Smooth muscle cell (in vitro differentiated cells): ENCODE measurements around the gene NUP107. TPM values are rescaled to one million over a fixed set of nuclear protein-coding genes. Genes with fewer than 3 reads are reported as not detected.

ENCODE experiments used
- DNase-seq: peaks from one replicate; lab custom pipeline; 2025; ENCODE audit not compliant: unreplicated experiment; lab: John Stamatoyannopoulos, UW
- H2AFZ ChIP-seq: fragments of 200-600 bp; sonication (generic); 2 replicates; pipeline ENCODE4 v1.6.0; 2016; ENCODE audit warnings: antibody characterized with exemption, low read depth, mild to moderate bottlenecking
- H3F3A ChIP-seq: fragments of 200-600 bp; sonication (generic); 2 replicates; pipeline ENCODE4 v1.6.0; 2017; ENCODE audit warnings: antibody characterized with exemption, low read depth
- H3K27ac ChIP-seq: fragments of 200-600 bp; sonication (generic); 2 replicates; pipeline ENCODE4 v1.5.1; 2016; ENCODE audit warnings: low read depth, mild to moderate bottlenecking
- H3K27me3 ChIP-seq: fragments of 200-600 bp; sonication (generic); 2 replicates; pipeline ENCODE4 v1.6.1; 2016; ENCODE audit warnings: low read depth, mild to moderate bottlenecking
- H3K36me3 ChIP-seq: fragments of 200-600 bp; sonication (generic); 2 replicates; pipeline ENCODE4 v1.5.1; 2016; ENCODE audit warnings: low read depth
- H3K4me1 ChIP-seq: fragments of 200-600 bp; sonication (generic); 2 replicates; pipeline ENCODE4 v1.5.1; 2016; ENCODE audit warnings: low read depth
- H3K4me2 ChIP-seq: fragments of 200-600 bp; sonication (generic); 2 replicates; pipeline ENCODE4 v1.6.0; 2016; ENCODE audit warnings: mild to moderate bottlenecking
- H3K4me3 ChIP-seq: fragments of 200-600 bp; sonication (generic); 2 replicates; pipeline ENCODE4 v1.5.1; 2016; ENCODE audit warnings: mild to moderate bottlenecking
- H3K79me2 ChIP-seq: fragments of 200-600 bp; sonication (generic); 2 replicates; pipeline ENCODE4 v1.6.0; 2016; ENCODE audit warnings: low read depth, mild to moderate bottlenecking
- H3K9ac ChIP-seq: fragments of 200-600 bp; sonication (generic); 2 replicates; pipeline ENCODE4 v1.6.0; 2016; ENCODE audit warnings: low read depth
- H3K9me3 ChIP-seq: fragments of 200-600 bp; sonication (generic); replicated peaks from 2 replicates; pipeline ENCODE4 v1.5.1; 2016; ENCODE audit warnings: low read depth
- H4K20me1 ChIP-seq: fragments of 200-600 bp; sonication (generic); 2 replicates; pipeline ENCODE4 v1.6.0; 2016; ENCODE audit warnings: low read depth
- WGBS: methylation state at CpG from one replicate; pipeline ENCODE4 v1.1.7; 2016; ENCODE audit warnings: low lambda C conversion rate; 5-methylcytosine and 5-hydroxymethylcytosine counted together
- polyA plus RNA-seq: library from polyadenylated mRNA; unstranded; fragments of >200 nt; fragmentation: Nextera tagmentation; extraction: Ambion mirVana; gene quantifications from 2 replicates; pipeline ENCODE4 v1.2.1, GENCODE V29; 2016
- total RNA-seq: library from RNA; depleted of rRNA; stranded (reverse); fragments of >200 nt; gene quantifications from 2 replicates; pipeline ENCODE4 v1.2.3, GENCODE V29; 2014
- TF ChIP-seq, protein P1 (sequence below): fragments of 200-600 bp; sonication (generic); IDR thresholded peaks from 2 replicates; pipeline ENCODE4 v1.5.1; 2017; ENCODE audit warnings: borderline replicate concordance, mild to moderate bottlenecking, antibody characterized with exemption; ENCODE audit not compliant: insufficient read depth, poor library complexity, severe bottlenecking

NUP107 gene
- total and polyA plus RNA-seq, 2 experiments from 2014 or later, result 39.9 to 51.1 TPM

DNA sequence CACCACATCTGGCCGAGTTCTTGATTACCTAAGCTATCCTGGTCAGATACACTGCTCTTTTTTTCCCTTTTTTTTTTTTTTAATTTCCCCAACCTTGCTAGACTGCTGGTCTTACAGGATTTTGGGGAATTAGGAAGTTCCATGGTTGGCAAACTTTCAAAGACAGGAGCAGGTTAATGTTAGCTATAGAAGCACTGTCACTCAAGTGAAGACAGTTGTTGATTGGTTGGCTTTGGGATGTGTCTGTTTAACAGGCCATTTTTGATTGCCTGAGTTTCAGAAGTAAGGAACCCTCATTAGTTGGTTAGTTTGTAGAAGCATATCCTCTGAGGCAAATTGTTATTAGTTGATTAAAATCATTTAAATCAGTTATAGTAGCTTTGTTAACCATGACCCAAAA lies 39.3 kb upstream of the NUP107 start:
- no peaks in the 10 kb centered on the region for H3K9me3 ChIP-seq
- peaks cover 98% of the 10 kb centered on the region for H4K20me1 ChIP-seq
- H3K27me3 ChIP-seq, result no peaks in the 10 kb centered on the region
- TF ChIP-seq, protein P1, sequence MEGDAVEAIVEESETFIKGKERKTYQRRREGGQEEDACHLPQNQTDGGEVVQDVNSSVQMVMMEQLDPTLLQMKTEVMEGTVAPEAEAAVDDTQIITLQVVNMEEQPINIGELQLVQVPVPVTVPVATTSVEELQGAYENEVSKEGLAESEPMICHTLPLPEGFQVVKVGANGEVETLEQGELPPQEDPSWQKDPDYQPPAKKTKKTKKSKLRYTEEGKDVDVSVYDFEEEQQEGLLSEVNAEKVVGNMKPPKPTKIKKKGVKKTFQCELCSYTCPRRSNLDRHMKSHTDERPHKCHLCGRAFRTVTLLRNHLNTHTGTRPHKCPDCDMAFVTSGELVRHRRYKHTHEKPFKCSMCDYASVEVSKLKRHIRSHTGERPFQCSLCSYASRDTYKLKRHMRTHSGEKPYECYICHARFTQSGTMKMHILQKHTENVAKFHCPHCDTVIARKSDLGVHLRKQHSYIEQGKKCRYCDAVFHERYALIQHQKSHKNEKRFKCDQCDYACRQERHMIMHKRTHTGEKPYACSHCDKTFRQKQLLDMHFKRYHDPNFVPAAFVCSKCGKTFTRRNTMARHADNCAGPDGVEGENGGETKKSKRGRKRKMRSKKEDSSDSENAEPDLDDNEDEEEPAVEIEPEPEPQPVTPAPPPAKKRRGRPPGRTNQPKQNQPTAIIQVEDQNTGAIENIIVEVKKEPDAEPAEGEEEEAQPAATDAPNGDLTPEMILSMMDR, result no peak
- H3K4me2 ChIP-seq, result no peak overlapping the region
- H3K9ac ChIP-seq, result no peak overlapping the region
- no peak overlapping the region for H3K27ac ChIP-seq
- no peak for DNase-seq
- H3K79me2 ChIP-seq, result peaks cover 97% of the 10 kb centered on the region
- no peaks in the 10 kb centered on the region for H3F3A ChIP-seq
- no peaks in the 10 kb centered on the region for H3K4me1 ChIP-seq
- no peak overlapping the region for H3K4me3 ChIP-seq
- 94% methylated on average over 1 of the region's 1 CpG for WGBS
- no peak overlapping the region for H2AFZ ChIP-seq
- peaks cover 14% of the 10 kb centered on the region for H3K36me3 ChIP-seq

DNA sequence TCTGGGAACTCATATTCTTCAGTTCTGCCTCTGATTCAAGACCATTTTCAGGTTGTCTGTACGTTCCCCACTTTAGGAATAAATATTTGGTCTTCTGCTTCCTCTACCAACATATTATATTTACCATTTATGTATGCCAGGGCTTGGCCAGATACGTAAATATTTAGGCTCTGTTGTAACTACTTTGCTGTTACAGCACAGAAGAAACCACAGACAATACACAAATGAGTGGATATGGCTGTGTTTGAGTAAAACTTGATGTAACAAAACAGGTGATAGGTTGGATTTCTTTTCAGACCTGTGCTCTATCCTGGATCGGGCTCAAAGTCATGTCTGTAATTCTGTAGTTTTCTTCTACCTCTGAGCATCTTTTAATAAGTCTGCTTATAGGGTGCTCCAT lies 38.6 kb upstream of the NUP107 start:
- 93% methylated on average over 3 of the region's 3 CpGs for WGBS
- H4K20me1 ChIP-seq, result peaks cover 96% of the 10 kb centered on the region
- H3K4me2 ChIP-seq, result no peak overlapping the region
- TF ChIP-seq, protein P1, result no peak
- no peaks in the 10 kb centered on the region for H3K4me1 ChIP-seq
- H3K9me3 ChIP-seq, result no peaks in the 10 kb centered on the region
- no peak overlapping the region for H2AFZ ChIP-seq
- H3K9ac ChIP-seq, result no peak overlapping the region
- no peaks in the 10 kb centered on the region for H3K27me3 ChIP-seq
- no peak for DNase-seq
- peaks cover 94% of the 10 kb centered on the region for H3K79me2 ChIP-seq
- H3K36me3 ChIP-seq, result peaks cover 15% of the 10 kb centered on the region
- H3K27ac ChIP-seq, result peak overlapping the region; percentile 40
- H3K4me3 ChIP-seq, result no peak overlapping the region
- no peaks in the 10 kb centered on the region for H3F3A ChIP-seq

DNA sequence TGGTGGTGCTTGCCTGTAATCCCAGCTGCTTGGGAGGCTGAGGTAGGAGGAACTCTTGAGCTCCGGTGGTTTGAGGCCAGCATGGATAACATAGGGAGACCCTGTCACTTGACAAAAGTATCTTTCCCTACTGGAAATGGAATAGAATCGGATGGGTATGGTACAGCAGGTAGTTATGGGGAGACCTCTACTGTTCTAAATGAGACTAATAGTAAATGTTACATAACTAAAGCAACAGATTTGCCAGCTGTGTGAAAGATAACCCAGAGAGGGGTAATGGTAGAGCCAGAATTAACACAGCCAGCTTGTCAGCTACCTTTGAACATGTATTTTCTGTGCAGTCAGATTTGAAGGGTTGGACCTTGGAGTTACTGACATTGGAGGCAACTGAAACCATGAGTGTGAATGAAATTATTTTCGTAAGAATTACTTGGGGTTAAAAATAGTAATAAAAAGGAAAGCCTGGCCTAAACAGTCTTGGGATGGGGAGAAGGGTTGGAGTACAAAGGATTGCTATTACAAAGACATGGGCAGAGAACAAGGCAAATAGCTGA lies 21.7 kb upstream of the NUP107 start:
- Histone ChIP-seq H3K9ac (no peak overlapping the region), H3K27ac (no peak overlapping the region), H2AFZ (no peak overlapping the region), H3K4me2 (no peak overlapping the region), H3F3A (peaks cover 11% of the 10 kb centered on the region), H3K27me3 (no peaks in the 10 kb centered on the region), H3K4me3 (no peak overlapping the region), H3K36me3 (no peaks in the 10 kb centered on the region), H3K79me2 (no peaks in the 10 kb centered on the region), H3K4me1 (no peaks in the 10 kb centered on the region), H3K9me3 (no peaks in the 10 kb centered on the region), H4K20me1 (peaks cover 5% of the 10 kb centered on the region)
- no peak for DNase-seq
- 92% methylated on average over 3 of the region's 3 CpGs for WGBS
- TF ChIP-seq, protein P1, result no peak

DNA sequence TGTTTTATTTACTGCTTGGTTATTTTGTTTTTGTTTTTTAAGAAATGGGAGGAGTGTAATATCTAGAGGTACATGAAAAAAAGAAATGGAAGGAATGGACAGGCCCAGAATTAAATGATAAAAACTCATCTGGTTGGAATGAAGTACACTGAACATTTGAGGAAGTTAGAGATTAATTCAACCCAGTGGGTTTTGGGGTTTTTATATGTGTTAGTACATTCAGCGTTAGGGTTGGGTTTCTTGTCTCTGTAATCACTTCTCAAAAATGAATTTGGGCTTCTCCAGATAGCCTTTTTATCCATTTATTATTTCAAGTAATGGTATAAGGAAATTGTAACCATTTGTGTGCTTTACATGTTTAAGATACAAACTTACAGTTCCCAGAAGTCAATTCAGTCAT lies 19.5 kb upstream of the NUP107 start:
- Histone ChIP-seq H3K79me2 (no peaks in the 10 kb centered on the region), H3K4me3 (no peak overlapping the region), H3F3A (peaks cover 11% of the 10 kb centered on the region), H2AFZ (no peak overlapping the region), H3K27ac (no peak overlapping the region), H3K27me3 (no peaks in the 10 kb centered on the region), H3K36me3 (no peaks in the 10 kb centered on the region), H3K9me3 (no peaks in the 10 kb centered on the region), H4K20me1 (no peaks in the 10 kb centered on the region), H3K9ac (no peak overlapping the region), H3K4me2 (no peak overlapping the region), H3K4me1 (no peaks in the 10 kb centered on the region)
- WGBS, result 92% methylated on average over 1 of the region's 1 CpG
- DNase-seq, result no peak
- TF ChIP-seq, protein P1, result no peak
